Mucosa of rectum (tissue), 2 donors: ENCODE measurements around the gene CHMP6.

Experiments
- H3K27ac ChIP-seq, 2 donors: one replicate each; pipeline ENCODE4 v1.7.0; 2013; ENCODE audit warnings: inconsistent platforms in 2 of 2, low read depth in 2 of 2, low read length in 2 of 2
- H3K27me3 ChIP-seq, 2 donors: one replicate each; pipeline ENCODE4 v1.7.0; 2013; ENCODE audit warnings: low read length in 2 of 2; ENCODE audit not compliant: control insufficient read depth in 2 of 2, insufficient read depth in 2 of 2
- H3K36me3 ChIP-seq, 2 donors: one replicate each; pipeline ENCODE4 v1.7.0; 2013; ENCODE audit warnings: low read length in 2 of 2; ENCODE audit not compliant: control insufficient read depth in 2 of 2, insufficient read depth in 2 of 2
- H3K4me1 ChIP-seq, 2 donors: one replicate each; pipeline ENCODE4 v1.7.0; 2013; ENCODE audit warnings: low read length in 2 of 2, mild to moderate bottlenecking in 1 of 2; ENCODE audit not compliant: control insufficient read depth in 2 of 2, insufficient read depth in 2 of 2
- H3K4me3 ChIP-seq, 2 donors: one replicate each; pipeline ENCODE4 v1.7.0; 2013; ENCODE audit warnings: low read length in 2 of 2
- H3K9ac ChIP-seq, 2 donors: one replicate each; pipeline ENCODE4 v1.7.0; 2013; ENCODE audit warnings: low read length in 2 of 2, low read depth in 1 of 2, mild to moderate bottlenecking in 1 of 2
- H3K9me3 ChIP-seq, 2 donors: one replicate each; pipeline ENCODE4 v1.7.0; 2013; ENCODE audit warnings: low read length in 2 of 2; ENCODE audit not compliant: control insufficient read depth in 2 of 2
- donor health status: healthy.
- donor health status: Normal muscosa, but diverticular disease.

The CHMP6 gene

DNA sequence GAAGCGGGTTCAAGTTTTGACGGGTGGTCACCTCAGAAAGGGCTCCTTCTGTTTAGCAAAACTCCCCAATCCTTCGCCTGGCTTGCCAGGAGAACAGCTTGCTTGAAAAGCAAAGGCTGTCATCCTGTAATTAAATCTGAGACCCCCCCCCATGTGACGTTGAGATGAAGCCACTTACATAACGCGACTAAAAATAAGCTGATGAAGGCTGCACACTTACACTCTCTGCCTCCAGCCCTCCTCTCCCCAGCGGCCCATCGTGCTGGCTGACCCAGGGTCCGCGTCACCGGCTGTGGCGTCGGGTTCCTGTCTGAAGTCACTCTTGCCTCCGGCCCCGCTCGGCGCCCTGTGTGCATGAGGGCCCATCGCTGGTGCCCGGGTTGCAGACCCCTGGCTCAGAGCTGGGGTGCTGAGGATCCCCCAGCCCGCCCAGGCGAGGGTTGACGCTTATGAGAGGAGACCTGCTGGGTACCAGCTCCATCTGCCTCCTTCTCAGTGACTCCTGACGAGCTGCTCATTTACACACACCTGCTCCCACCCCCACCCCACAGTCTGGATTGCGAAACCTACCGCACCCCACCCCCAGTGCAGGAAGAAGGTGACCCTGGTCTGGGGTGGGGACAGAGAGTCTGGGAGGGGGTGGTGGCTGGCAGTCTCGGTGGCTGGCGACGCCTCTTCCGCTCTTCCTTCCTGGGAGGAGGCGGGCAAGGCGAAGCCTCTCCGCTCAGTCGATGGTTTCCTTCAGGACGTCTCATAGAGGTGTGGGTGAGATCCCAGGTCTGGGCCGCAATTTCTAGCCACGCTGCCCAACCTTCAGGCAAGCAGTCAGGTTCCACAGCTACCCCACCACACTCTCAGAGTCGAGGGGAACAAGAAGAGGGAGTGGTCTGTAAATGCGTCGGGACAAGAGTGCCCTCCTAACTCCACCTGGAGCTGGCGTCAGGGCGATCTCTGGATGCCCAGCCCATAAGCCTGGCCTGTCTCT, 40.2 kb downstream of the CHMP6 start:
- Histone ChIP-seq H3K27me3 (peaks cover 8 to 11% of the 10 kb centered on the region in 2 donors), H3K36me3 (peaks cover 0 to 2% of the 10 kb centered on the region in 2 donors), H3K9ac (peak overlapping the region; percentile 28 to 59), H3K27ac (peak overlapping the region; percentile 34 to 84), H3K4me3 (peak overlapping the region; percentile 39 to 52), H3K9me3 (no peaks in the 10 kb centered on the region), H3K4me1 (peaks cover 29 to 34% of the 10 kb centered on the region in 2 donors)

DNA sequence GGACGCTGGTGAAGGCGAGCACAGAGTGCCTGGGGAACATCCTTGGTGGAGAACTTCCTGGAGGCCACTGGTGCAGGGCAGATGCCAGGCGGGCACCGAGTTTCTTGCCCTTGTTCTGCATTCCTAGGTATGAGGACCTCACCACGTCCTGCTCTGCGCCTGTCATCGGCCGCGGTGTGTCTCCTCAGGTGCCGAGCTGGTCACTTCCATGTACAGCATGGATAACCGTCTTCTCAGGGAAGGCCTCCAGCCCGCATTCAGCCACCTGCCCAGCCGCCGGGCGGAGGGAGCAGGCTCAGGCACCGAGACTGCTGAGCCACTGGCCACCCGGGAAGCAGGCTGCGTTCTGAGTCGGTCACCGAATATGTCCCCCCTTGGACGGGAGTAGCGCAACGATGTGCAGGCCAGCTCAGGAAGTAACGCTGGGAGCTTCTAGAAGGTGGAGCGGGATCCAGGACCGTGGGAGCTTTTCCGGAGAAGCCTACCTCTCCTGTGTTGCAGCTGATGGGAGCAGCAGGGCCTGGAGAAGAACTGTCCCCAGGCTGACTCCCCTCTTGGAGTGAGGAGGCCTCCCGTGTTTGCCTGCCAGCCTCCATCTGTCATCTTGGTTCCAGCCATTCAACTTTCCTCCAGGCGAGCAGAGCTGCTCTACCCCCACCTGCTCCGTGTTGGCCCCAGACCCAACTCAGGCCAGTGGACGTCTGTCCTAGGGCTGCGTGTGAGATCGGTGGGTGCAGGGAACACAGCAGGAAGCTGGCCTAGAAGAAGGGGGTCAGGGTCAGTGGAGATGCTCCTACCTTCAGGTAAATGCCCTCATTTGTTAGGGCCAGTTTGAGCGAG, 41.2 kb downstream of the CHMP6 start:
- peak overlapping the region in 1 of 2 donors; percentile 29 for H3K27ac ChIP-seq

DNA sequence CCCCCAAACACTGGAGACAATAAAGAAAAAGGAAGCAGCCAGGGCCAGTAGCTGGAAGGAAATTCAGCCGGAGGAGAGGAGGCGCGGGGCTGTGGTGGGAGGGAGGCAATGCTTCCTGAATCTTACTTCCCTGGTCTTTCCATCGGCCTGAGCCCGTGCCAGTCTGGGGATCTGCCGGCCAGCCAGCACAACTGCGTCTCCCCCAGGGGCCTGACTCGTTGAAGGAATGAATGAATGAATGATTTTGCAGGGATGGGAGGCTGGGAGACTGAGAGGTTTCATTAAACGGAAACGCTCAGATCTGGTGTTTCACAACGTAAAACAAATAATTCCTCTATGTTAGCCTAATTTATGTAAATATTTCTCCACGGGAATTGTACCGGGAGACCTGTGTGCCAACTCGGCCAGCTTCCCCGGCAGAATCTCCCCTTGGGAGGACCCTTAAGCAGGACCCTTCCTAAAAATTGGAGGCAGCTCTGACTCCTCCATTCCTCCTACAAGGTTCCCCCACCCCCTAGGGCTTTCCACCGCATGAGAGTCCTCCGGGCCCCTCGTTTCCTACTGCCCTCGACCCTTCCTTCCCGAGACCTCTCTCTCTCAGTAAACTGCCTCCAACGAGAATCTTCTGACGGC, 42.0 kb downstream of the CHMP6 start:
- peaks cover 29 to 38% of the 10 kb centered on the region in 2 donors for H3K4me1 ChIP-seq
- H3K9me3 ChIP-seq, result no peaks in the 10 kb centered on the region
- H3K36me3 ChIP-seq, result peaks cover 0 to 2% of the 10 kb centered on the region in 2 donors
- H3K4me3 ChIP-seq, result peak overlapping the region; percentile 54 to 80
- H3K27ac ChIP-seq, result peak overlapping the region in 1 of 2 donors; percentile 23
- peaks cover 0 to 2% of the 10 kb centered on the region in 2 donors for H3K27me3 ChIP-seq
- peak overlapping the region; percentile 66 to 72 for H3K9ac ChIP-seq

More for the DNA sequence above, 41.2 kb downstream of the CHMP6 start:
- no peak overlapping the region for H3K4me3 ChIP-seq
- H3K9ac ChIP-seq, result peak overlapping the region in 1 of 2 donors; percentile 72
- peaks cover 0 to 2% of the 10 kb centered on the region in 2 donors for H3K36me3 ChIP-seq
- no peaks in the 10 kb centered on the region for H3K9me3 ChIP-seq
- peaks cover 6 to 8% of the 10 kb centered on the region in 2 donors for H3K27me3 ChIP-seq
- peaks cover 29 to 41% of the 10 kb centered on the region in 2 donors for H3K4me1 ChIP-seq

DNA sequence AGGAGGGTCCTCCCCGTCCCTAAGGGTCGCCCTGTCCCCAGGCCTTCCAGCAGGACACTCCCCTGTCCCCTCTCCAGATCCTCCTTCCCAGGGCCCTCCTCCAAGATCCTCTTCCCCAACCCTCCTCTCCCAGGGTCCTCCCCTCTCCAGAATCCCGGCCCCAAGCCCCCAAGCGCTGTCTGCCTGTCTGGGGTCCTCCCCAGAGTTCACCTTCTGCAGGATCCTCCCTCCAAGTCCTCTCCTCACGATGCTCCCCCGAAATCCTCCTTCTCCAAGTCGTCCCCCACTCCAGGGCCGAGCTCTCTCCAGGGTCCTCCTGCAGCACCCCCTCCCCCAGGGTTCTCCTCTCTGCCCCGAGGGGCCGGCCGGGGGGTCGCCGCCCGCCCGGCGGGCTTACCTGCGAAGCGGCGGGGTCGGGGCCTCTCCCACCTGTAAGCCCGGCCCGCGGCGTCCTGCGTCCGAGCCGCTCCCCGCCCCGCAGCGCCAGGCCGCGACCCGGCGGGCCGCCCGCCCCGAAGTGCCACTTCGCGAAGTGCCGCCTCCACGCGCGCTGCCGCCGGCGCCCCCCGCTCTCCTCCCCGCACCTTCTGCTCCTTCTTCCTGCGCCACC, 42.6 kb downstream of the CHMP6 start:
- Histone ChIP-seq H3K27ac (peak overlapping the region in 1 of 2 donors; percentile 23), H3K9ac (peak overlapping the region; percentile 66 to 72), H3K4me1 (peaks cover 32 to 38% of the 10 kb centered on the region in 2 donors), H3K4me3 (peak overlapping the region; percentile 54 to 80), H3K27me3 (no peaks in the 10 kb centered on the region), H3K36me3 (peaks cover 0 to 2% of the 10 kb centered on the region in 2 donors), H3K9me3 (no peaks in the 10 kb centered on the region)

DNA sequence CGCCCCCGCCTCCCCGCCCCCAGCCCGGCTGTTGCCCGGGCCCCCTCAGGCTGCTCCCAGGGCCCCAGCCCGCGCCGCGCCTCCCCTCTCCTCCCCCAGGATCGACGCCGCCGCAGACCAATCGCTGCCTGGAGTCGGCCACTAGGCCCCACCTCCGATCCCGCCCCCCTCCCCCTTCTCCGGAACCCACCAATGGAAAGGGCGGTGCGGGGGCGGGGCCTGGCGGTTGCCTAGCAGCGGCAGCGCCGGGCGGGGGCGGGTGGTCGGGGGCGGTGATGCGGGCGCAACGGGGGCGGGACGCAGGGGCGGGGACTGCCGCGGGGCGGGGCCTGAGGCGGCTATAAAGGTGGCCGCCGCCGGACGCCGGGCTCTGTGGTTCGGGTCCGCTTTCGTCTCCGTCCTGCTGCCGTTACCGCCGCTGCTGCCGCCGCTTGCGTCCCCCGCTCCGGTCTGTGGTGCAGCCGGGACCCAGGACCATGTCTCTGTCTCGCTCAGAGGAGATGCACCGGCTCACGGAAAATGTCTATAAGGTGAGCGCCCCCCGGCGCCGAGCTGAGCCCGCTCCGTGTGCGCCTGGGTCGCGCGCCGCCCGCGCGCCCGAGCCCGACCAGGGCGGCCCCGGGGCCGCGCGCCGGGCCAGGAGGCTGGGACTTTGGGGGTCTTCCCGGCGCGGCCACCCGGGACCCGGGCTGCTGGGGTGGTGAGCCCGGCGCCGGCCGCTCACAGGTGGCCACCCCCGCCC, 43.3 kb downstream of the CHMP6 start, which contains the start of gene BAIAP2:
TSS of gene BAIAP2 (plus strand) at position 373 of the 742 bp plus-strand sequence. CDS start at position 477, 104 bp downstream.
- peak within 1 kb of the TSS; percentile 23 to 61 for H3K27ac ChIP-seq
- peaks cover 0 to 2% of the 10 kb centered on the region in 2 donors for H3K36me3 ChIP-seq
- H3K9ac ChIP-seq, result peak within 1 kb of the TSS; percentile 66 to 72
- no peaks in the 10 kb centered on the region for H3K27me3 ChIP-seq
- H3K4me1 ChIP-seq, result peaks cover 33 to 44% of the 10 kb centered on the region in 2 donors
- peak within 1 kb of the TSS; percentile 78 to 80 for H3K4me3 ChIP-seq
- no peaks in the 10 kb centered on the region for H3K9me3 ChIP-seq

DNA sequence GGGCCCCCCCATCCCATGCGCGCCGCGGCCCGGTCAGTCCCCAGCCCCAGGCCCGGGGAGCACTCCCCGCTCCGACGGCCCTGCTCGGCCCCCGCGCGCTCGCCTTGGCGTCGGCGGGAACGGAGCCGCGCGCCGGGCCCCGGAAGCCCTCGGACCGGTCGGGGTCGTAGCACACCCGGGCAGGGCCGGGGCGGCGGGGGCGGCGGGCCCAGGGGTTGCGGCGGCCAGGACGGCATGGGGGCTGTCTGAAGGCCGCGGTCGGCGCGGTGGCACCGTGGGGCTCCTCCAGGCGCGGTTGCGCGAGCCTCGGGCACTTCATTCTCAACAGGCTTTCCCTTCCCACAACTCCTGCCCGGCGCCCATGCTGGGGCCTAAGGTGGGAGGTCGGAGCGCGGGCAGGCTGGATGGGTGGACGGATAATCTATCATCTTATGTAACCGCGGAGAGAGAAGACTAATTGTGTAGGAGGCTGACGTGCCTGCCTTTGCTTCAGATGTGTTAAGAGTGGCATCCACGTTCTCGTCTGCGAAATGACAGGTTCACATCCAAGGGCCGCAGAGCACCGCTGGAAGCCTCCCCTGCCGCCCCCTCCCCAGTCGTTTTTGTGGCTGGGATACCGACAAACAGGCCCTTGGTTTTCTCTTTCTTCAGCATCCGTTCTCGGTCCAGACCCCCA, 44.0 kb downstream of the CHMP6 start:
- H3K36me3 ChIP-seq, result peaks cover 0 to 2% of the 10 kb centered on the region in 2 donors
- H3K27me3 ChIP-seq, result no peaks in the 10 kb centered on the region
- peak overlapping the region; percentile 49 to 78 for H3K4me3 ChIP-seq
- no peaks in the 10 kb centered on the region for H3K9me3 ChIP-seq
- no peak overlapping the region for H3K27ac ChIP-seq
- H3K9ac ChIP-seq, result peak overlapping the region; percentile 32 to 67
- peaks cover 36 to 46% of the 10 kb centered on the region in 2 donors for H3K4me1 ChIP-seq

DNA sequence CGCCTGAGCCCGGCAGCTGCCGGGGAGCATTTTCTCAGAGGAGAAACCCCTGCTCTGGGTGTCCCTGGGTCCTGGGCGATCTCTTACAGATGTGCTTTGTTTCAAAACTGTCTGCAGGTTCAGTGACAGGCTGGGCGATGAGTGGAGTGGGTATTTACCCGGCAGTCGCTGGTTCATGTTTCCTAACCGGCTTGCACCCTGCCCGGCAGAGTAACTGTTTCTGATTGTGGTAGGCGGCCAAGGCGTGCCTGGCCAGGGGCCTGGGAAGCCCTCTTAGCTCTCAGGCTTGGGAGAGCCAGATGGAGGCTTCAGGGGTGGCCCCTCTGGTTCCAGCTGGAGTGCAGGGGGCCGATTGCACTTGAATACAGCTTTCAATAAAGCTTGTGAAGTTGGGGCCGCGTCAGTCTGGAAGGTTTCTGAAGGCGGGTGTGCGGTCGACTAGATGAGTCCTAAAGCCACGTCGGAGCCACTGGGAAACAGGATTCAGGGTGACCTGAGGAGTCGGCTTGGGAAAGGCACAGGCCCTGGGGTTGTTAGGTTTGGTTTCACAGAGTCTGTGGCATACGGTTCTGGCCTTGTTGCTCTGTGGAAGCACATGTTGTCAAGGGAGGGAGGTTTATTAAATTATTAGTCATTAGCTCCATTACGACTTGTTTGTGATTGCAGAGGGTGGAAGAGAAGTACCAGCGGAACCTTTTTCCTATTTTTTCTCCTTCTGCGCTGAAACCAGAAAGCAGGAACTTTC, 44.7 kb downstream of the CHMP6 start:
- H3K9me3 ChIP-seq, result no peaks in the 10 kb centered on the region
- no peaks in the 10 kb centered on the region for H3K27me3 ChIP-seq
- peak overlapping the region; percentile 9 to 67 for H3K9ac ChIP-seq
- H3K36me3 ChIP-seq, result peaks cover 0 to 2% of the 10 kb centered on the region in 2 donors
- peaks cover 35 to 40% of the 10 kb centered on the region in 2 donors for H3K4me1 ChIP-seq
- H3K27ac ChIP-seq, result peak overlapping the region in 1 of 2 donors; percentile 5
- peak overlapping the region; percentile 49 to 78 for H3K4me3 ChIP-seq
